GM21737 (cell line): ENCODE data around the gene EEF1AKMT1.

ENCODE experiments used
- ATAC-seq: cut with Tn5 transposase; IDR thresholded peaks from one replicate; pipeline ENCODE4 v1.9.1; 2021; ENCODE audit warnings: mild to moderate bottlenecking, moderate library complexity; ENCODE audit not compliant: unreplicated experiment

EEF1AKMT1 gene

DNA sequence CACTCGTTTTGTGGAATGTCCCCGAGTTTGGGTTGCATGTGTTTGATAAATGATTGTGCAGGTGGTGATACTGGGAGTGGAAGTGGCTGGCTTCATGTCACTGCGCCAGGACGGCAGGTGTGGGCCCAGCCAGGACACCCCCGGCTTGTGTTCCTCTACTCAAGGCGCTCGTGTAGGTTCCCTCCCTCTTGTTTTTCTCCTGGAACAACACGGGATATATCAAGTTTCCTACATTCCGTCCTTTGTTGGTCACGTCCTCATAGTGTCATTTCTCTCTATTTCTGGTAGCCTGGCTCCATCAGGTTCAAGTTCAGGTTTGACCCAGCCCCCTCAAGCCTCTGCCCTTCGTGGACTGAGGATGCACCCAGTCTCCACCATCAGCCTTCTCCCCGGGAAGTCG, 54.0 kb downstream of the EEF1AKMT1 start:
- no peak for ATAC-seq

DNA sequence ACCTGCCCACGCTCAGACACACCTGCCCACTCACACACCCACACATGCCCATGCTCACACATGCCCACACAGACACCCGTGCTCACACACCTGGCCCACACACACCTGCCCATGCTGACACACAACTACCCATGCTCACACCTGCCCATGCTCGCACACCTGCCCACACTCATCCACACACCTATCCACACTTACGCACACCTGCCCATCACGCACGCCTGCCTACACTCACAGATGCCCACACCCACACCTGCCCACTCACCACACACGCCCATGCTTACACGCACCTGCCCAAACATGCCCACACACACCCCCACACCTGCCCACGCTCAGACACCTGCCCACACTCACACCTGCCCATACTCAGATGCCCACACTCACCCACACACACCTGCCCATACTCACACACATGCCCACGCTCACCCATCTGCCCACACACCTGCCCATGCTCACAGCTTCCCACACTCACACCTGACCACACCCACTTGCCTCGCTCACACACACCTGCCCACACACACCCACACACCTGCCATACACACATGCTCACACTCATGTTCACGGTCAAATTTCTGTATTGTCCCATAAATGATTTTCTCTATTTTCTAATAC, 54.7 kb downstream of the EEF1AKMT1 start:
- no peak for ATAC-seq

DNA sequence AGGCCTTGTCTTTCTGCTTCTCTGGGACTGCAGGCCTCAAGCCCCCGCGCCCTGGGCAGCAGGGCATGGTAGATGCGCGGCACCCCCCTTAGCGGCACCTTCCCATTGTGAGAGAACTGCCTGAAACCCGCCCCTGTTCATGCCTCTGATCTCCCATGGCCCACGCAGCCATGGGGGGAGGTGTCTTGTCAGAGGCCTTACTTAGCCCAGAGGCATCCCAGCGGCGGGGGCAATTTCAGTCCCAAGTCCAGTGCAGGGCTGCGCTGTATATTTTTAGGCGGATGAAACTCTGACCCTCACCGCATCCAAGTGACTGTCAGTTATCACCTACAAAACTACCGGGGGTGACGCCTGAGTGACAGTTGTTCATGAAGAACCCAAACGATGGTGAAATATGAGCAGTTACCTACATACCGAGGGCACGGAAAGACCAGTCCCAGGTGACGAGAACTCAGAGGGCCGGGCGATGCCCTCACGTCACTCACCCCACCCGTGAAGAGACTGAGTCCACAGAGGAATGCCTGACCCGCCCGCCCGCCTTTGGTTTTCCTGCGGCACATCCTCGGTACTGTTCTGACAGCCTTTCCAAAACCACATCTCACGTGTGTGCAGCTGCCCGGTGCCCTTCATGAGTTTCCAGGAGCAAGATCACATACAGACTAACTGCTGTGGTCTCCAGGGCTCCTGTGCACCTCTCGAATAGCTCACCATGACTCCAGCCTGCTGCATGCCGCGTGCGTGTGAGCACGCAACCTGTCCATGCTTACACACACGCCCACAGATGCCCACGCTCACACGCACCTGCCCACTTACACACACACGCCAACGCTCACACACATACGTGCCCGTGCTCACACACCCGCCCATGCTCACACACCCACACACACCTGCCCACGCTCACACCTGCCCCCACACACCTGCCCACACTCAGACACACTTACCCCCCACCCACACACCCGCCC, 55.9 kb downstream of the EEF1AKMT1 start:
- ATAC-seq, result no peak

DNA sequence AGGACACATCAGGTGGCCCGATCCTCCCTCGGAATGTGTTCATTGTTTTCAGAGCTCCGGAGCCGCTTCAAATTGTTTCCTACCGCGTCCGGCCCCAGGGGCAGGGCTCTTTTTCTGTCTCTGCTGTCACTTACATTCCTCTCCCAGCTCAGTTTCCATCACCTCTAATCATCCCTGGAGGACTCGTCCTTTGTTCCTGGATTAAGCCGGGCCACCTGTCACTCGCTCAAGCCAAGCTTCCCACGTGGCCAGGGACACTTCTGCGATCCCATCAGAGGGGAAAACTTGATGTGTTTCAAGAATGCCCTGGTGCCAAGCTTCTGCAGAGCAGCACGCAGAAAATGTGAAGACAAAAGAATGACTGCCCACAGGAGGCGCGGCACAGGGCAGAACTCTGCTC, 56.8 kb downstream of the EEF1AKMT1 start:
- no peak for ATAC-seq

DNA sequence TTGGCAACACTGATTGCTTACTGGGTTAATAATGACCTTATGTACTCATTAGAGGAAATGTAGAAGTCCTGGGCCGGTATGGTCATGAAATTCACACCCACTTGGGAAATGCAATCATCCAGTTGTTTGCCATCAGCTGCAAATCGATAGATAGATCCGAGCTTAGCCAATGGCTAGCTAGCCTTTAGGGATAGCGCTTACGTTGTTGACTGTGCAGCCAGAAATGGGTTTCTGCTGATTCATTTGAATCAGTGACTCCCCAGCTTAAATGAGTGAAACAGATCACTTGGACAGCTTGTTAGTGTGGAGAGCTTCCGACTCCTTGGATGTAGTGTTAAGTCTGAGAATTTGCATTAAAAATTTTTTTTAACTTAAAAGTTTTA, 58.4 kb downstream of the EEF1AKMT1 start:
- no peak for ATAC-seq

DNA sequence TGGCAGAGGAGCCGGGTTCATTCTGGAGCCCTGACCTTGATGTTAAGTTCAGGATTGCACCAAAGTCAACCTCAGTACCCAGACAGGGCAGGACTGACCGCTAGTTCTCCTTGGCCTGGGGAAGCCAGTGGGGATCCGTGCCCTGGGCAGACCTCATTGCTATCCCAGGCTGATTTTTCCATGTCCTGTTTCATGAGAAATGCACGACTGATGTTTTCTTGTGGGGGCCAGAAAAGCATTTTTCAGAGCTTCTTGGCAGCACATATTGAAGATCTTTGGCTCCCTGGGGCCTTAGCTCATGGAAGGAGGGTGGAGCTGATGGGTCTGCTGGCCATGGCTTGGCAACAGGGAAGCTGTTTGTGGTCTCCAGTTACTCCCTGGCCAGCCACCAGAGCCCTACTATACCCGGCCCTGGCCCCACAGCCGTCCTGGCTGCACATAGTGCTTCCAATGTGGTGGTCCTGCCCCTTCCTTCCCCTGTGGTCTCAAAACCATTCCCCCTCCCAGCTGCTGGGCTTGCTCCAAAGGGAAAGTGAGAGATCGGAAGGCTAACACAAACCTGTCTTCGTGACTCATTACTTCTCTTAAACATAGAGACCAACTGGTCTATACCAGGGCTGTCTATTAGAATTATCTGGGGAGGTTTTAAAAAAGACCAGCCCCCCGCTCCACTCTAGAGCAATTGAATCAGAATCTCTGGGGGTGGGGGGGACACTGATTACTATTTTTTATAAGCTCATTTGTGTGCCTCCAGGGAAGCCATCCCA, 59.0 kb downstream of the EEF1AKMT1 start:
- no peak for ATAC-seq

DNA sequence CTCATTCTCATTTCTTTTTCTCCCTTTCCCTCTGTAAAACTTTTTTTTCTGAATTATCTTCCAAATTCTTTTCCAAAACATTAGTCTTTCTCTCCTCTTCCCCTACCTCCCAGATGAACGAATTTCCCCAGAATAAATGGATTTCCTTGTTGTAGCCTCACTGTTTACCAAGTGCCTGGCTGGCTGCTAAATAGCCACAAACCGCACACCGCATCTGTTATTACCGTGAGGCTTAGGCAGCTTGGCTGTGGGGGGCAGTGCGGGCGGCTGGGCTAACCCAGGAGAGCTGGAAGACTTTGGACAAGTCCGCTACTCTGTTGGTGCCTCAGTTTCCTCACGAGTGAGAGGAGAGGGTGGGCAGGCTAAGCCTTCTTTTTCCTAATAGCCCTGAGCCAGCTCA, 59.6 kb downstream of the EEF1AKMT1 start:
- ATAC-seq, result no peak

DNA sequence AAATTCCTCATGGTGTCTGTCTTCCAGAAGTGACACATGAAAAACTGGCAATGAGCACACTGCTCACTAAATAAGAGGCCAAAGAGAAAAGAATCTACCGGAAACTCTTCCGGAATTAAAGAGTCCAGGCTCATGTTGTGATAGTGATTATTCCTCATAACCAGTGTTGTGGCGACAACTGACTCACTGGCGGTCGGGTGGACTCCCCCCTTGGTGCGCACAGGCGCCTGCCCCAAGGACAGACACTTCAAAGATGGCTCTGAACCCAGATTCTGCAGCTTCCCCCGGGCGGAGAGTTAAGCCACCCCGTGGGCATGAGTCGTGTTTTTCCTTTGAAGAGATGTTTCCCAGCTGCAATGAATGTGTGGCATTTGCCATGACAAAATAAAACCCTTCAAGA, 60.0 kb downstream of the EEF1AKMT1 start:
- no peak for ATAC-seq

DNA sequence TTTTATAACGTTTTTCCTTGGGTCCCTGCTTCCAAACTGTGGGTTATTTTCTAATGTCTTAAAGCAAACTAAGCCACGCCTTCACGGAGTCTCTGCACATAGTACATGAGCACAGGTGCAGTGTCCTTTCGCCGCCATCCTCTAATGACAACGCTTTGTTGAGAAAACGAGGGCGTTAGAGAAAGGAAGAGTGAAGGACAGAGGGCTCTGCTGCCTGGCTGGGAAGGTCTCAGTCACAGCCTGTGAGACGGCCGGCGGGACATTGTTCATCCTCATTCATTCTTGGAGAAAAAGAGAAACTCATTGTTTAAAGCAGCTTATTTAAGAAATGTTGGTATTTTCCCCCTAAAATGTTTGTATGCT, 60.8 kb downstream of the EEF1AKMT1 start:
- ATAC-seq, result no peak

DNA sequence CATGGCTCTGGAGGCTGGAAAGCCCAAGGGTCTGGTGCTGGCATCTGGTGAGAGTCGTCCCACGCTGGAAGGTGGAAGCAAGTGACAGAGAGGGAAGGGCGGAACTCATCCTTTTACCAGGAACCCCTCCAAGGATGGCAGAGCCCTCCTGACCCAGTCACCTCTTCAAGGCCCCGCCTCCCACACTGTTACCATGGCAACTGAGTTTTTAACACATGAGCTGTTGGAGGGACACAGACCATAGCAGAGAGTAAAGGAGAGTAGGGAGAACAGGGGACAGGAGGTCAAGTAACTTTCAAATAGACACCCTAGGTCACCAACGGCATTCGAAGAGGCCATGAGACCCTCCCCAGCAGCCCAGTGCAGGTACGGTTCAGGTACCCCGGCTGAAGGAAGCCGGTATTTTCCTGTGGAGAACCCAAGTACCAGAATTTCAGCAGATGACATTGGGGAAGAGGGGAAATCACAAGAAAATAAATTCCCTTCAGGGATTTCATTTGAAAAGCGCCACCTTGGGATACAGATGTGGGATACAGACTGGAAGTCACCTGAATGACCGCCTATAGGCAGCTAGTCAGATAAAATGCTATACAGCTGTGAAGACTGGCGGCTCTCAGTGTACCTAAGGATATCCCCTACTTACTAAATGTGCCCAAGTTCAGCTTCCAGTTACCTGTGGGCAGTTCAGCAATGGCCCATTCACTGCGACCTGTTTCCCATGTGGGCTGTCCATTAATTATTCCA, 62.3 kb downstream of the EEF1AKMT1 start:
- ATAC-seq, result no peak

DNA sequence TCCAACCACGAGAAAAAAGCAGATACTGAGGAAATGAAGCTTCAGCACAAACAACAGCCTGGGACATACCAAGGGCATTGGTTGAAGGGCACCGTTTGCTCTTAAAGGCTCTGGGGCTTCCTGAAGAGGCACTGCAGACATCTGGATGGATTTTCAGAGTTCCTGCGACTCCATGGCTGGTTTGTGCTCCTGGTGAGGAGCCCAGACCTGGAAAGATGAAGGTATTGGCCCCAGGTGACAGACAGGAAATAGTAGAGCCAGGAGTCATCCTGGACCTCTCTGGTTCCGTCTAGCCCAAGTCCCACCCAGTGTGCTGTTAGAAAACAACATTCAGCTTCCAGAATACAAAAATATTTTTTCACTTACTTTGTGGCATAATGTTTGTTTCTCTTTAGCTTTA, 64.0 kb downstream of the EEF1AKMT1 start:
- no peak for ATAC-seq

DNA sequence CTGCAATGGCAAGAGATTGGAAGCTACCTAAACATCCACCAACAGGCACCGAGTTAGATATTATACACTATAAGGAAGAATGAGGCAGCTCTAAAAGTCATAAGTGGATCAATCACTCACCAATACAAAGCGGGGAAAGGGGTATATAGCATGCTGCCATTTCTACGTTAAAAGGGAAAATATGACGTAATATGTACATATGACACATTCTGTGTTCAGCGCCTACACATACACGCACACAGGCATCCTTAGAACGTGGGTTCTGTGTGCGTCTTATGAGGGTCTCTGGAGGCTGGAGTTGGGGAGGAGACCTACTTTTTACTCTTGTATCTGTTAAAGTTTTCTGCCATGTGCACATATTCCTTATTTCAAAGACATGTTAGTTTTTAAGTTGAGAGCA, 64.4 kb downstream of the EEF1AKMT1 start:
- ATAC-seq, result no peak

DNA sequence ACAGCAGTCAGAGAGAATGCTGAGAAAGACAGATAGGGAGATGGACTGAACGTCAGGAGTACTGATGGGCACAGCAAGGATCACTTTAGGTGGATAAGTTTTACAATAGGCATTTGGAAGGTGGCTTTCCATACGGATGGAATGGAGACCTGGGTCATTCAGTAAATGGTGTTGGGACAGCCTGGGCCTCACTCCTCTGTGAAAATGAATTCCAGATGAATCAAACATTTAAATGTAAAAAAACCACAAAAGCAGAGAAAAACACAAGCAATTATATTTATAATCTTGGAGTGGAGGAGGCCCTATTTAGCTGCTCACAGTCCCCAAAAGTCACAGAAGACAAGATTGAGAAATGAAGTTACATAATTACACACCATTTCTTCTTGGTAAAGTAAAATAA, 65.5 kb downstream of the EEF1AKMT1 start:
- no peak for ATAC-seq

DNA sequence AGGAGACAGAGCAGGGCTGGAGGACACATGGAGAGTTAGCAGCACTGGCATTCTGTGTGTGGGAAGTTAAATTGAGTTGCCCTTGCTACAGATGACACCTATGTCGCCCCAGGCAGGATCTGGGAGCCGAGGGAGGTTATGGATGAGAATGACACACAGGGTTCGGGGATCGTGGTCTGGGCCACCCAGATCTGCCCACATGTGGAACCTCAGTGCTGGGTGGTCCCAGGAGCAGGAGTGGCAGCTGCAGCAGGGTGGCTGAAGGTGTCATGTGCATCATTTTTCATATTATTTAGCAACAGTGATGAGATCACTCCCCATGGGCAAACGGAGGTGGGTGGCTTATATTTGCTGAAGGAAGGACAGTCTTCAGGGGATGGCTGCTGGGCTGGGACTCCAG, 67.1 kb downstream of the EEF1AKMT1 start:
- ATAC-seq, result no peak

DNA sequence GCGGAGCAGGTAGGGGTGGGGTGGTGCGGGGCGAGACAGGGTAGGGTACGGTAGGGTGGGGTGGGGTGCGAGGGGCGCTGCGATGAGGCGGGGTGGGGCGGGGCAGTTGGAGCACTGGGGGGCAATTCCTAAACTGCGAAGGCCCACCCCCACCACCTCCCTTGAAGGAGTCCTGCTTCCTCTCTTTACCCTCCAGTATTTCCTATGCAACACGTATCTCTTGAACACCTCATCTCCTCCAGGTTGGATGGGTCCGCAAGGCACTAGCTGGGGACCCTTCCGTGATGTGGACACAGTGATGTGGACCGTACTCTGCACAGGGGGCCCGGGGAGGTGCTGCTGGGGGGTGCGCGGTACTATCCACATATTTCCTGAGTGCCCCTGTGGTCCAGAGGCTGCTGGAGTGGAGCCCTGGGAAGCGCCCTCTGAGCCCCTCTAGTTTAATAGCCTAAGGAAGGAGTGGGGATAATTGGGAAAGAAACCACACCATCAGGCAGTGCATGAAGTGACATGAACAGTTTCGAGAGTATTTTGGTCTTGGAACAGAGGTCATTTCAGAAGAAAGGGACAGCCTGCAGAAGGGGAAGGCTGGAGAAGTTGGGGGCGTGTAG, 69.2 kb downstream of the EEF1AKMT1 start:
- no peak for ATAC-seq

DNA sequence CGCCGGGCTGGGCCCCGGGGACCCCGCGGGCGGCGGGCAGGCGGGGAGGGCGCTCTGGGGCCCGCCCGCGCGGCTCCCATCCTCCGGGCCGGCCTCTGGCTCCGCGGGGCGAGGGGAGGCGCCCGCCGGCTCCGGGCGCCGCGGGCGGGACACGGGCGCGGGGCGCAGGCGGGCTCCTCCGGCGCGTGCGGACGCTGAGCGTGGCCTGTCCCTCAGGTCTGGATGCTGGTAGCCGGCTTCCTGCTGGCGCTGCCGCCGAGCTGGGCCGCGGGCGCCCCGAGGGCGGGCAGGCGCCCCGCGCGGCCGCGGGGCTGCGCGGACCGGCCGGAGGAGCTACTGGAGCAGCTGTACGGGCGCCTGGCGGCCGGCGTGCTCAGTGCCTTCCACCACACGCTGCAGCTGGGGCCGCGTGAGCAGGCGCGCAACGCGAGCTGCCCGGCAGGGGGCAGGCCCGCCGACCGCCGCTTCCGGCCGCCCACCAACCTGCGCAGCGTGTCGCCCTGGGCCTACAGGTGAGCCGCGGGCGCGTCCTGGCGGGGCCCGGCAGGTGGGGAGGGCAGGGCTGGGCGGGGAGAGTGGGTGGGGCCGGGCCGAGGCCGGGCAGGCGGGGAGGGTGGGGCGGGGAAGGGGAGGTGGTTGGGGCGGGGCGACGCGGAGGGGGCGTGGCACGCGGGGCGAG, 69.8 kb downstream of the EEF1AKMT1 start:
- ATAC-seq, result peak; percentile 92

DNA sequence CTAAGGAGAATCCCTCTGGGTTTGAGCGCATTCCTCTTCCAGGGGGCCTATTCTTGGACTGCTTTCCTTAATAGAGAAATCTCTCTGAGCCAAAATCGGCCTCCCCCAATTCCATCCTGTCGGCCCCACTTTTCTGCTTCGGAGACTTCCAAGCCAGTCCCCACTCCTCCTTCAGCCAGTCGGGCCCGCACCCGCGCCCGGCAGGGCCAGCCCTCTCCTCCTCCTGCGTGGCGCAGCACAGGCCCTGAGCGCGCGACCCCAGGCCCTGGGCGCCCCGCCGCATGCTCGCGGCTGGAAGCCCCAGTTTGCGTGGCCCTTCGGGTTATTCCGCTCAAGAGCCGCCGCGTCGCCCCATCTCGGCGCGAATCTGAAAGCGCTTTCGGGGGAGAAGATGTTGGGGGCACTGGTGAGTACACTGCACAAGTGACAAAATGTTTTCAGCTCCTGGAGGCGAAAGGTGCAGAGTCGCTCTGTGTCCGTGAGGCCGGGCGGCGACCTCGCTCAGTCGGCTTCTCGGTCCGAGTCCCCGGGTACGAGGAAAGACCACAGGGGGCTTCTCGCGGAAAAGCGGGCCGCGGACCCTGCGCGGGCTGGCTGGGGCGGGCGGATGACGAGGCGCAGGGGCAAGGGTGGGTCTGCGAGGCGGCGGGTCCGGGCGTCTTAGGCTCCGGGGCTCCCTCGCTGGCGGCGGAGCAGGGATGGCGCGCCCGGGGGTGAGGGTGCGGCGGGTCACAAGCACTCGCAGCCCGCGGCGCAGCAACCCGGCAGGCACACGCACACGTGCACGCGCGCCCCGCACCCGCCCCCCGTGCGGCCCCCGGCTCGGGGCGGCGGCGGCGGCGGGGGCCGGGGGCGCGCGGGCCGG, 70.6 kb downstream of the EEF1AKMT1 start, which contains the start of gene IL17D:
Gene IL17D, plus strand, starts transcription at position 785 of the 865 bp plus-strand sequence. CDS start 303 bp downstream, outside the sequence.
- ATAC-seq, result peak; percentile 26

DNA sequence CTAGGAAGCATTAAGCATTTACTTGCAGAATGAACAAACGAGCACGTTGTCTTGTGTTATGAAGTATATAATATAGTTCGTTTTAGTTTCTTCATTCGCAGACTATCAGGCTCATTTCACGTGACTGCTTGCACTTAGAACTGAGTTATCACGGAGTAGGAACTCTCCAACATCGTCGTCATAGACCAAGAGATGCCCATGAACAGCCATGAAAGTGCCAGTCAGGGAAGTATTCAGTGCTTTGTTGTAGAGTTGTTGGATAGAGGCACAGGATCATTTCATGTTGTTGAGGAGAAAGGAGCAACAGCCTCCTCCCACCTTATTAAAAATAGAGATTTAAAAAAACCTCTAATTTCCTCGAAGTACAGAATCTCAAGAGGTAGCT, 71.2 kb downstream of the EEF1AKMT1 start:
- no peak for ATAC-seq

DNA sequence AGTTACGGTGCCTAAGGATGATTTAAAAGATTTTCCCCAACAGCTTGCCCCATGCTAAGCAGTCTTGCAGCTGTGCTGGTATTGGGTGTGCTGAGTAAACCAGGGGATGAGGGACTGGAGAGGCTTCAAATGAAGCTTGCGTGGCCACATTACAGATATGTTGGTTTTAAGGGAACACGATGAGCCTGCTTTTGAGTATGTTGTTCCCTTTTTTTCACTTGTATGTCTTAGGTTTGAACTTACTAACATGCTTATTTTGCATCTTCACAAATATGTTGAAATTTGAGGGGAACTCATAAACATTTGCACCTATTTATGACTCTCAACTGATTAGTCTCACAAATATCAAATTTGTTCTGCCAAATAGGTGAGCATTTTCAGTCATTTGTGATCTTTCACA, 72.3 kb downstream of the EEF1AKMT1 start:
- no peak for ATAC-seq
